ENCODE data around the gene ATP8A1.
A peak's percentile ranks its signal among the peaks of the same experiment; 100 is the strongest.

ATP8A1 gene

GRCh38 chr4:42624551-42624950, 32.4 kb downstream of the ATP8A1 start:
- no peak for DNase-seq

DNA sequence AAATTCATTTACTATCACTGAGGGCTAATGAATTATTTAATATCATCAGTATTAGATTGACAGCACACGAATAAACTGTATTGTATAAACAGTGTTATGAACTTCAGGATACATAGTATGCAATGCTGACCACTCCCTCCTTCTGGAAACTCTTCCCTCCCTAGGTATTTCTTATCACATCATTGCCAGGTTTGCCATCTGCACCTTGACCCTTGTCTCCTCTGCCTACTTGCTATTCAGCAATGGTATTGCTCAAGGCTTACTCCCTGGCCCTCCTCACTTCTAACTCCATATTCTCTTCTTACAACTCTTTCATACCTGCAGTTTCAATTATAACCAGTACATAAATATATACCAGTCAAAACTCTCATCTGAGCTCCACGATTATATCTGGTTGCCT, 38.9 kb downstream of the ATP8A1 start:
- no peak for DNase-seq

- no peak for DNase-seq
Observed at GRCh38 chr4:42617030-42617429, 39.9 kb downstream of the ATP8A1 start.

GRCh38 chr4:42616572-42616971, 40.3 kb downstream of the ATP8A1 start:
- DNase-seq, result no peak

GRCh38 chr4:42615131-42615763, 41.7 kb downstream of the ATP8A1 start:
- no peak for DNase-seq

DNA sequence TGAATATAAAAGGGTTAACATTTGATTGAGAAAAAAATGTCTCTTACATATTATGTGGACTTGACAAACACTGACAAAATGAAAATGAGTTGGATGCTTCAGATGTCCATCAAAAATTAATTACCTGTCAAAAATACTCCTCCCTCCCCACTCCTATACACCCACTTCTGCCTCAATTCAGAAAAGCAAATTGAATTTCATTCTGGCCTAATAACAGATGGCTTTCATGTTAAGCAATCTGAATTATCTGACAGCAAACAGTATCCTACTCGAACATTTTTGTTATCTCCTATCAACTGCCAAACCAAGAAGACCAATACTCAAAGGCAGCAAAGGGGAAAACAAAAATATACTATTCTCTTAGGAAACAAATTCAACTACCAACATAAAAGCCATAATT, 44.0 kb downstream of the ATP8A1 start:
- DNase-seq, result no peak

DNA sequence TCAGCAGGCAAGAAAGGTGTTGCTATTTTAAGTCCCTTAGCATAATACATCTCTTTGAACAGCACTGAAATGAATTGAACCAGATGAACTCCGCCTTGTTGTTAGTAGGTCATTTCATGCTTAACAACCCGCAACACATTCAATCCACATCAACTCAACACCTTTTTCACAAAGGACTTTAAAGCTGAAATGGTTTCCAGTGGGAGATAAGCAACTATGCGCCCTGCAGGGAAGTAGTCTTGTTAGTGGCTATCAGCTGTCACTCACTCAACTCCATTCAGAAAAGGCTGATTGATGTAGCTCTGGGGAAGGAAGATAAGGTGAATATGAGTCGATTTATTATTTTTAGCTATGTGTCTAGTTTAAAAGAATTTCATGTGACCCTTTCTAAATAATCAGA, 46.0 kb downstream of the ATP8A1 start:
- DNase-seq, result peak; percentile 70

- DNase-seq, result no peak
Observed at GRCh38 chr4:42609051-42609450, 47.9 kb downstream of the ATP8A1 start.

DNA sequence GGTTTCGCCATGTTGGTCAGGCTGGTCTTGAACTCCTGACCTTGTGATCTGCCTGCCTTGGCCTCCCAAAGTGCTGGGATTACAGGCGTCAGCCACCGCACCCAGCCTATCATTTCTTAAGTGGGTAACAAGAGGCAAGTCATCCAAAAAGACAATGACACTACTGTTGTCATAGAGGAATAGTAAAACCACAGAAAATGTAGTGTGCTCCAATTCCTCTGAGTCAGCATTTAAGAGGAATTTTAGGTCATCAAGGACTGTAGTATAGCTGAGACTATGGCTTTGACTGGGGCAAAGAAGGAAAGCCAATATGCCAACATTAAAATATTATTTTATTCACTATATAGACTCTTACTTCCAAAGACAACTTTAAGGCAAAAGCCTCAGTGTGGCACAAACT, 48.4 kb downstream of the ATP8A1 start:
- DNase-seq, result no peak

GRCh38 chr4:42607011-42607726, 49.7 kb downstream of the ATP8A1 start:
- DNase-seq, result no peak

DNA sequence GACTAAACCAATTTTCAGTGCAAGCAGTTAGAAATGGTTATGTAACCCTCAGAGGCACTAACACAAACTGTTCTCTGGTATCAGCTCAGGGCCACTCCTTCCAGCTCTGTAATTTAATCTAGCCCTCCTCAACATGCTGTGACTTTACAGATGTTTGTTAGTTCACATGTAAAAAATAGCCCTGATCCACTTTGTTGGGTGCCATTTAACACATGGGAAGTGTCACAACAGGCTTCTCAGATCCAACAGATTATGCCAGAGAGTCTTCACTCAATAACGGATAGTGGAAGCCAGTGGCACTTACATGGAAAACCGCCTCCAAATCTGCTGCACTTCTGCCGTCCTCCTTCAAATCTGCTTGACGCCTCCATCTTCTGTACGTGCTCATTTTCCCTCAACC, 51.6 kb downstream of the ATP8A1 start:
- DNase-seq, result no peak

GRCh38 chr4:42603862-42604261, 53.0 kb downstream of the ATP8A1 start:
- no peak for DNase-seq

DNA sequence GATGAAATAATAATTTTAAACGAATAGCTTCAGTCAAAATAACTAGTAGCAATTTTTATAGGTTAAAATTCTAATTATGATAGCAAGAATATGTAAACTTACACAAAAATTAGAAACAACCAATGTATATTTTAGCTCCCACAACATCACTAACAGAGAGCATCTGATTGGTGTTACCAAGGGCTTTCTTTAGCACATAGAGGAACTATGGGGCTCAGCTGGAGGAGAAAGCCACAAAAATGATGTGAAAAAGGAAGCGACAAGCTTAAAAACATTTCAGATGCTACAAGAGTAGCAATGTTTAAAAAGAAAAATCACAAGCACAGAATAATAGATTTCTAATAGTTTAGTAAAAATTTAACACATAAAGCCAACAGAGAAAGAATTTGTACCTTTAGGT, 56.3 kb downstream of the ATP8A1 start:
- no peak for DNase-seq

DNA sequence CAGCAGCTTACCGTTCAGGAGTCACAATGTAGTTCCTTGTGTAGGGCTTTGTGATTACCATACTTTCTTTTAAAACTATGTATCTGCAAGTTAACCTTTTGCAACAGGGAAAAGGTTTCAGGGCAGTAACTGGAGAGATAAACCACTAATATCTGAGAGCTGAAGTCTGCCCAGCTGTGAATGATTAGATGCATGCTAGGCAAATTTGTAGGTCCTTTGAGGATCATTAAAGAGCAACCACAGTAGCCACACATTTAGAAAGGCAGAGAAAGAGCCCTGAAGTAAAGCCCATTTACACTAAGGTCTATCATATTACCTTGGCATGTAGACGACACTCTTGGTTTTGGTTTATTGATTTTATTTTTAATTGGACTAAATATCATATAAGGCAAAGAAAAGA, 60.0 kb downstream of the ATP8A1 start:
- no peak for DNase-seq

GRCh38 chr4:42594888-42595287, 62.0 kb downstream of the ATP8A1 start:
- DNase-seq, result no peak

DNA sequence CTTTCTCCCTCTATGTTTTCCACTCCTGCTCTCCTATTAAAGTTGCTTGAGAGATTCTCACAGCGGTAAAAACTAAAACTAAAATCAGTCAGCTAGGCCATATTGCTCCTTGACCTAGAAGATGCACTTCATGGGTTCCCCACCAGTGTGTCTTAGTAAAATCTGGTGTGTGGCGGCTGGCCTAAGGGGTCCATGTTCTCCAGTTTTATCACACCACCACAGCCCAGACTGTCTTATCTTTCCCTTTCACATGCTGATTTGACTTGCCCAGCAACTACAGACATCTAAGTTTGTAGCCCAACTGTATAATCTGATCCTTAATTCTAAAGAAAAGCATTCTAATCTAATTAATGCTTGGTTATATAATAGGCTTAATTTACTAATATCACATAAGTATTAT, 68.0 kb downstream of the ATP8A1 start:
- no peak for DNase-seq

DNA sequence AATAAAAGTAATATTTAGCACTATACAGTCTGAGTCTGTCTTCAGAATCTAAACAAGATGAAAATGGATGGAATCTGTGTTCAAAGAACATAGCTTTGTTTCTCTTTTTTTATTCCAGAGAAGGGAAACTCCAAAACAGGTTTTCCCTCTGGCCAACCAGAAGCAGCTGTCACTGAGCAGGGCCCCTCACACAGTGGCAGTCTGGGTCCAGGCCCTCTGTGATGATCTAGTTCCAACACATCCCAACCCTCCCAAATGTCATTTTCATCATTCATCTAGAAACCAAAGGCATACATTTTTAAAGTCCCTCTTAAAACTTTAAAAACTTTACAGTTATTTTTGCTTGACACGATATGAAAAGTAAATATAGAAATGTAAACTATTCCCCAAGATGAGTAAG, 70.1 kb downstream of the ATP8A1 start:
- DNase-seq, result no peak

DNA sequence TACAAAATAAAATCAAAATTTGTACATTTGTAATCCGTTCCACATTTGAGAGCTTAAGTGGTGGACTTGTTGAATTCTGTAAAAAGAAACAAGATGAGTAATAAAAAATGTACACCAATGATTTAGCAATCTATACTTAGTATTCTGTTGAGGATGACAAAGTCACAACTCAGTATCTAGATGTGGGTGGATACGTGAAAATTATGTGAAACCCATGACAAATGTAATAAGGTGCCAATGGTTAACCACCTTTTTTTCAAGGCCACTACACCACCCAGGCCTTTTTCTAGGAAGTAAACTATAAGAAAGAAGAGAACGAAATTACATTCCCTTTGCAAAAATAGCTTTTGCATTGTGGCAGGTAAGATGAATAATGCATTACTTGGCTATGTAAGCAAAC, 77.0 kb downstream of the ATP8A1 start:
- no peak for DNase-seq

GRCh38 chr4:42578187-42578586, 78.7 kb downstream of the ATP8A1 start:
- DNase-seq, result no peak

DNA sequence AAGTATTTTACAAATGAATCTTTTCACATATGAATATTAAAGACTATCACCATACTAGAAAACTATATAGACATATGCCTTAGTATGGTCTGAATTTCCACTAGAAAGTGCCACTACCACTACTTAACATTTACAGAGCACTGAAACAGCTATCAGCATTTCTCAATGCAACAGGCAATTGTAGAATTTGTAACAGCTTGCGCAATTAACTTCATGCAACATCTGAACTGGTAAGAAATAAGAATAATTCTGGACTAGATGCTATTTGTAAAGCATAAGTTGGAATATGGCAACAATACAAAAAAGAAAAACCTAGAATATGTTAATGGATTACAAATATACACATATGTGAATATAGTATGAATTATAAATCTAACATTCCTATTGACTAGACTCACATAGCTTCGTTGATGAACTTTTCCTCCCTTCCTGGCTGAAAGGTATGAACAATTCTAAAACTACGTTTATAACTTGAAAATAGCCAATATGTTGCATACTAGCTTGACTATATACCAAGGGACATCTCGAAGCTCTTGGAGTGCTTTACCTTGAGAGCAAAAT, 82.0 kb downstream of the ATP8A1 start:
- no peak for DNase-seq

- DNase-seq, result no peak
Observed at GRCh38 chr4:42573249-42573648, 83.7 kb downstream of the ATP8A1 start.

GRCh38 chr4:42570221-42570620, 86.7 kb downstream of the ATP8A1 start:
- no peak for DNase-seq

GRCh38 chr4:42568610-42569207, 88.2 kb downstream of the ATP8A1 start:
- DNase-seq, result peak; percentile 60

DNA sequence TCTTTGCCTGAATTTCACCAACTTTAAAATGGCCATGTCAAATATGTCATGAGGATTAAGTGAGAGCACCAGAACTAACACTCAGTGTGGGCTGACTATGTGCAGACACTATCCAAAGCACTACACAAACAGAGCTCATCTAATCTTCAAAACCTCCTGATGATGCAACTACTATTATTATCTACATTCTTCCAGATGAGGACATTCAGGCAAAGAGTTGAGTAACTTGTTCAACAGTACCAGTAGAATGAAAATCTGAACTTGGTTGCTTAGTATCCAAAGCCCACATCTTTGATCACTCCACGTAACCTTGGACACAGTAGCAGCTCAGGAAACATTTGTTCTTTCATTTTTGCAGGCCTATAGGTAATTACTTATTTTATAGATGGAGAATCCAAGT, 90.1 kb downstream of the ATP8A1 start:
- no peak for DNase-seq

All from NCI-H345 (cell line).